ENCODE measurements around the gene MAP3K2.

- TF ChIP-seq POLR2A (IDR thresholded peaks at IDR 0.05): no peak
- no peak for TF ChIP-seq CTCF (IDR thresholded peaks at IDR 0.05 in 4 of 5, conservative IDR thresholded peaks at IDR 0.05 in 1 of 5)
Measured at GRCh38 chr2:127401757-127402695, 14.3 kb upstream of the MAP3K2 start.

All from gastrocnemius medialis (tissue), 4 donors.